ENCODE results near the gene TMEM163.
A peak's percentile ranks its signal among the peaks of the same experiment; 100 is the strongest.

The TMEM163 gene

DNA sequence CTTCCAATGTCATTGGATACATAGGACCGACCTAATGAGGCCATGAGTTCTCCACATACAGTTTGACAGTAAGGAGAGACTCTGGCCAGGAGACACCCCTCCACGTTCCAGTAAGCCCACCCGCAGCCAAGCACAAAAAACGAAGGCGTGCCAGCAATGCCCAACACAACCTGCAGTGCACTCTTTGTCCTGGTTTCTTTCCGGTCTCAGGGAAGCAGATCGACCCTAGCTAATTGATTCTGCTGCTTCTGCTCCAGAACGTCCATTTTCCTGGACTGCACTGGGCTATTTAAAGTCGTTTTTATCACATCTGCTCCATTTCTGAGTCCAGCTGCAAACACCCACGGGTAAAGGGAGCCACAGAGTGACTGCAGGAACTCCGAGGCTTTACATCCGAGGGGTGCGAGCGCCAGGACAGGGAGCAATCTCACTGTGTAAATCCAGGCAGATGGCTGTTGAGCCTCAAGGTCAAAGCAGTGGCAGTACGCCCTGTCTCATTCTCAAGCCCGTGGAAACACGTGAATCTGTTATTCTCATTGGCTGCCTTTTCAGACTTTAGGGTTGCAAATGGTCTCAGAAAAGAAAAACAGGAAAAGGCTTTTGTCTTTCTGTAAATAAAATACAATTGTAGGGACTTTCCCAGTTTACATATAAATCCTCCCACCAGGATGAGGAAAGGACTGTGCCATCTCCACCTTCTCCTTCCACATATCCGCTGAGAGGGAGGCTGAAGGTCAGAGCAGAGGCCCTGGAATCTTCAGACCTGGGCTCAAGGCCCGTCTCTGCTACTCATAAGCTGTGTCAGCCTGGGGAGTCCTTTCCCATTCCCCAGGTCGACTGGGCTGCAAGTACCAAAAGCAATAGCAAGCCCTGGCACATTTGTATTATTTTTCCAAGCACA is 40.7 kb downstream of the TMEM163 start:
- H3K4me3 ChIP-seq (replicated peaks in 1 of 2; ENCODE audit: low read depth in 2 of 2, low read length in 2 of 2), result no peak overlapping the region
- TF ChIP-seq, protein P1, sequence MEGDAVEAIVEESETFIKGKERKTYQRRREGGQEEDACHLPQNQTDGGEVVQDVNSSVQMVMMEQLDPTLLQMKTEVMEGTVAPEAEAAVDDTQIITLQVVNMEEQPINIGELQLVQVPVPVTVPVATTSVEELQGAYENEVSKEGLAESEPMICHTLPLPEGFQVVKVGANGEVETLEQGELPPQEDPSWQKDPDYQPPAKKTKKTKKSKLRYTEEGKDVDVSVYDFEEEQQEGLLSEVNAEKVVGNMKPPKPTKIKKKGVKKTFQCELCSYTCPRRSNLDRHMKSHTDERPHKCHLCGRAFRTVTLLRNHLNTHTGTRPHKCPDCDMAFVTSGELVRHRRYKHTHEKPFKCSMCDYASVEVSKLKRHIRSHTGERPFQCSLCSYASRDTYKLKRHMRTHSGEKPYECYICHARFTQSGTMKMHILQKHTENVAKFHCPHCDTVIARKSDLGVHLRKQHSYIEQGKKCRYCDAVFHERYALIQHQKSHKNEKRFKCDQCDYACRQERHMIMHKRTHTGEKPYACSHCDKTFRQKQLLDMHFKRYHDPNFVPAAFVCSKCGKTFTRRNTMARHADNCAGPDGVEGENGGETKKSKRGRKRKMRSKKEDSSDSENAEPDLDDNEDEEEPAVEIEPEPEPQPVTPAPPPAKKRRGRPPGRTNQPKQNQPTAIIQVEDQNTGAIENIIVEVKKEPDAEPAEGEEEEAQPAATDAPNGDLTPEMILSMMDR (IDR thresholded peaks at IDR 0.05; ENCODE audit: low read depth, low read length), result no peak
- DNase-seq (ENCODE audit: low read depth in 2 of 2), result peak in 1 of 2 donors; percentile 18

DNA sequence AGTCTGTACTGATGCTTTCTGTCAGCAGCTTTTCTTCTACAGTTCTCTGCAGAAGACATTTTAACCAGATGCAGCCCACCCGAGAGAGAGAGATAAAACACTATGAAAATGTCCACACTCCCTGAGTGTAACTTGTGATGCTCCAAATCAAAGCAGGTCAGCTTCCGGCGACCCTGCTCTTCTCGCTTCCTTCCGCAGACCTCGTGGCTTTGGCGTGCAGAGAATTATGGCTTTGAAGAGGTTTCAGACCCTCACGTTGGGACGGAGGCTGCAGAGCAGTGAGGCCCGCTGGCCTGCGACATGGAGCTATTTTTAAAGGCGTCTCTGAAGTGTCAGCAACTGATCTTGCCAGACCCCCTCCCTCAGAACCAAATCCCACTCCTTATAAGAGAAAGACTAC is 41.8 kb downstream of the TMEM163 start:
- H3K4me3 ChIP-seq (replicated peaks in 1 of 2; ENCODE audit: low read depth in 2 of 2, low read length in 2 of 2), result no peak overlapping the region
- no peak for DNase-seq (ENCODE audit: low read depth in 2 of 2)
- TF ChIP-seq, protein P1 (IDR thresholded peaks at IDR 0.05; ENCODE audit: low read depth, low read length), result no peak

DNA sequence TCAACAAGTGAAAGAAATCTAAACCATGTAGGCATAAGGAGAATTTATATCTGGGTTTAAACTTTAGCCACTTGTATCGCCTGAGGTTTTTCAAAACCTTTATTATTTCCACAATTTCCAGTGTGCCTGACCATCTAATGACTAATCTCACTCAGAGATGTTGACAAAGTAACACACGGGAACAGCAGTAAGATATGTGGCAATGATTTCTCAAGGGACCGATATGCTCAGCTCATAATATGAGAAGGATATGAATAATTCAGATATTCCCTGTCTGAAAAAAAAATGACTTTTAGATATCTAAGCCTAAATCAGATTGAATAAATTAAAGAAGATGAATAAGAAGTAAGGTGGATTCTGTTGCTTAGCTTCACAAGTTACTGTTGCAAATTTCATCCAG is 43.5 kb downstream of the TMEM163 start:
- TF ChIP-seq, protein P1 (IDR thresholded peaks at IDR 0.05; ENCODE audit: low read depth, low read length), result no peak
- no peak overlapping the region for H3K4me3 ChIP-seq (replicated peaks in 1 of 2; ENCODE audit: low read depth in 2 of 2, low read length in 2 of 2)
- peak in 1 of 2 donors; percentile 46 for DNase-seq (ENCODE audit: low read depth in 2 of 2)

DNA sequence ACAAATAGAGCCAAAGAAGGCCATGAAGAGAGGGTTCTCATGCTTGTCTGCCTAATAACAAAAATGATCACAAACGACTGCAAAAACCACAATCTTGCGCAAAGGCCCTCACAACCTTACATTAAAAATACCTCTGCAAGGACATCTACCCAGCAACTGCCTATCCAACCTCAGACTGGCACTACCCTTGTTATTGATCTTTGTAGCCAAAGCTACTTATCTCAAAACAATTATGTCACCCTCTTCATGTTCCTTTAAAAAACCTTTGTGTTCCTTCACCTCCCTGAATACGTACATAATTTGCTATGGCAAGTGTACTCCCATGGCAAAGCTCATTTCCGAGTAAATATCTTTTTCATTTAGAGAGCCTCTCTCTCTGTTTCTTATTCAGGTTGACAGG is 44.1 kb downstream of the TMEM163 start:
- DNase-seq (ENCODE audit: low read depth in 2 of 2), result no peak
- H3K4me3 ChIP-seq (replicated peaks in 1 of 2; ENCODE audit: low read depth in 2 of 2, low read length in 2 of 2), result no peak overlapping the region
- TF ChIP-seq, protein P1 (IDR thresholded peaks at IDR 0.05; ENCODE audit: low read depth, low read length), result no peak

DNA sequence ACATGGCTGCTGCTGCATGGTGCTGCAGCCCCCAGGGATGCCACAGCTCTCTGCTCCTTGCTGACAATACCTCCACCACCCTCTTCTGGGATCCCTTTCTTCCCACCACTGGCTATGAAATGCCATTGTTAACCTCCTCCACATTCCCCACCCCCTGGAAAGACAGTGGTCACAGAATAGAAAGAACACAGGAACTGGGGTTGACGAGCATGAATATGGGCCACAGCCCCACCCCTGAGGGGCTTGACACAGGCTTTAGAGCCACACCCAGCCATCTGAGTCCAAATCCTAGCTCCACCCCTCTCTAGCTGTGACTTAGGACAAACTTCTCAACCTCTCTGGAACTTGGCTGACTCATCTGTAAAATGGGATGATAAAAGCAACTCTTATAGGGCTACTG is 47.3 kb downstream of the TMEM163 start:
- TF ChIP-seq, protein P1 (IDR thresholded peaks at IDR 0.05; ENCODE audit: low read depth, low read length), result no peak
- no peak for DNase-seq (ENCODE audit: low read depth in 2 of 2)

DNA sequence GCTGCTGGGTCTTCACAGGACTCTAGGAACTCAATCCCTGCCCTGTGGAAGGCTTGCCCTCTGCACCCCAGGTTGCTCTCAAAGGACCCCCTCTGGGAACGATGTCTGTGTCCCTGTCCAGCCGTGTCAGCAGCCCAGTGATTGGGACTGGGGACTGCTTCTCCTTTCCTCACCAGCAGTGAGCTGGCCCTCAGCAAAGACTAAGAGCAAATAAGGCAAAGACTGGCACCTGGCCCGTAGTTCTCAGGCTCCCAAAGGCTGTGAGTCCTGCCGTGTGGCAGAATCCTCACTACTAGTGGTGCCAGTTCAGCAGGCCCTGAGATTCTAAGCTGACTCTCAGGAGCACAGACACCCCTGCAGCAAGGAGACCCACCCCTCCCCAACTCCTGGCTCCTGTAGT is 47.8 kb downstream of the TMEM163 start:
- no peak for DNase-seq (ENCODE audit: low read depth in 2 of 2)
- H3K4me3 ChIP-seq (replicated peaks in 1 of 2; ENCODE audit: low read depth in 2 of 2, low read length in 2 of 2), result no peak overlapping the region
- TF ChIP-seq, protein P1 (IDR thresholded peaks at IDR 0.05; ENCODE audit: low read depth, low read length), result no peak

More for the DNA sequence above, 47.3 kb downstream of the TMEM163 start:
- H3K4me3 ChIP-seq (replicated peaks in 1 of 2; ENCODE audit: low read depth in 2 of 2, low read length in 2 of 2), result no peak overlapping the region
